Esophagus muscularis mucosa (tissue), 4 donors: Measurements from ENCODE around the gene ALDH3B1. TPM values are rescaled to one million over a fixed set of nuclear protein-coding genes. Genes with fewer than 3 reads are reported as not detected.
"Not testable (repeated sequence)": the region's sequence is repeated elsewhere in the genome, so short reads cannot be mapped to it uniquely, and the experiment has no call there.

Experiments used
- DNase-seq: peaks from one replicate; pipeline ENCODE4 v3.0.0-alpha.2; 2017; ENCODE audit errors: extremely low spot score
- H3K27ac ChIP-seq, 4 donors: fragments of 200-600 bp; sonication (generic); replicated peaks in 1 of 4; 1 replicate in 3 of 4; 2 replicates in 1 of 4; pipeline ENCODE4 v1.5.1; 2016 to 2019; ENCODE audit warnings: mild to moderate bottlenecking in 1 of 4
- H3K27me3 ChIP-seq, 4 donors: fragments of 200-600 bp; sonication (generic); one replicate each; pipeline versions ENCODE4 v1.5.1 to v1.6.0; 2016 to 2019
- H3K36me3 ChIP-seq, 4 donors: fragments of 200-600 bp; sonication (generic); one replicate each; pipeline ENCODE4 v1.5.1; 2016 to 2019
- H3K4me1 ChIP-seq, 4 donors: fragments of 200-600 bp; sonication (generic); one replicate each; pipeline ENCODE4 v1.5.1; 2016 to 2019
- H3K4me3 ChIP-seq, 4 donors: fragments of 200-600 bp; sonication (generic); 1 replicate in 2 of 4; 2 replicates in 2 of 4; pipeline ENCODE4 v1.5.1; 2016 to 2019; ENCODE audit warnings: mild to moderate bottlenecking in 4 of 4, moderate library complexity in 1 of 4
- H3K9me3 ChIP-seq, 4 donors: fragments of 200-600 bp; sonication (generic); 1 replicate in 3 of 4; 2 replicates in 1 of 4; pipeline ENCODE4 v1.5.1; 2016 to 2019
- CTCF ChIP-seq, 3 experiments: fragments of 200-600 bp in 2 of 3; fragments of 450-650 bp in 1 of 3; sonication (generic) in 2 of 3; IDR thresholded peaks; one replicate each; pipeline ENCODE4 v1.5.1; 2017 to 2019; ENCODE audit warnings: antibody characterized with exemption in 3 of 3, mild to moderate bottlenecking in 2 of 3, moderate library complexity in 1 of 3
- EP300 ChIP-seq: sonication (generic); formaldehyde crosslinking; IDR thresholded peaks from one replicate; pipeline ENCODE4 v1.6.1; 2017; ENCODE audit warnings: antibody characterized with exemption
- POLR2A ChIP-seq: fragments of 450-650 bp; IDR thresholded peaks from one replicate; pipeline ENCODE4 v1.6.1; 2017; ENCODE audit warnings: antibody characterized with exemption, moderate library complexity, mild to moderate bottlenecking, low read depth
- POLR2AphosphoS5 ChIP-seq, 2 donors: sonication (generic); formaldehyde crosslinking; IDR thresholded peaks; one replicate each; pipeline ENCODE4 v1.6.1; 2017; ENCODE audit warnings: antibody characterized with exemption in 2 of 2
- WGBS: methylation state at CpG from one replicate; pipeline ENCODE4 v1.1.5; 2018; 5-methylcytosine and 5-hydroxymethylcytosine counted together
- intact Hi-C: fragments of 100-400 bp; cut with DNase I; formaldehyde crosslinking; loops from one replicate; pipeline ENCODE4 v1.15.1; 2023
- total RNA-seq, 4 donors: library from RNA; depleted of rRNA; stranded (reverse); fragments of >200 nt; gene quantifications; one replicate each; pipeline versions ENCODE4 v1.1.0 to v1.2.1, GENCODE V29; 2016

ALDH3B1 gene
- total RNA-seq, 4 donors from 2014 or later: 10.6 to 17.2 (median 12.6) TPM

- Histone ChIP-seq H3K27me3 (peaks cover 0 to 14% (median 0%) of the 10 kb centered on the region in 4 donors), H3K4me1 (no peaks in the 10 kb centered on the region), H3K36me3 (no peaks in the 10 kb centered on the region), H3K4me3 (no peak overlapping the region), H3K9me3 (no peaks in the 10 kb centered on the region), H3K27ac (no peak overlapping the region)
- intact Hi-C loops: no loop called here
- DNase-seq: no peak
- TF ChIP-seq POLR2A (no peak), EP300 (no peak), POLR2AphosphoS5 (IDR thresholded peaks at IDR 0.05) (no peak), CTCF (IDR thresholded peaks at IDR 0.05) (no peak)
- 80% methylated on average over 27 of the region's 29 CpGs for WGBS
Observed at GRCh38 chr11:67983951-67984350, 26.2 kb upstream of the ALDH3B1 start.

GRCh38 chr11:67985302-67985701, 24.8 kb upstream of the ALDH3B1 start:
- H3K9me3 ChIP-seq, intact Hi-C loops, H3K27ac ChIP-seq, H3K4me3 ChIP-seq, H3K4me1 ChIP-seq, DNase-seq, H3K36me3 ChIP-seq: not testable (repeated sequence)
- 90% methylated on average over 6 of the region's 6 CpGs for WGBS
- H3K27me3 ChIP-seq: peaks cover 0 to 20% (median 0%) of the 10 kb centered on the region in 4 donors

GRCh38 chr11:67990546-67991346, 19.4 kb upstream of the ALDH3B1 start:
- 29% methylated on average over 10 of the region's 58 CpGs for WGBS

DNA sequence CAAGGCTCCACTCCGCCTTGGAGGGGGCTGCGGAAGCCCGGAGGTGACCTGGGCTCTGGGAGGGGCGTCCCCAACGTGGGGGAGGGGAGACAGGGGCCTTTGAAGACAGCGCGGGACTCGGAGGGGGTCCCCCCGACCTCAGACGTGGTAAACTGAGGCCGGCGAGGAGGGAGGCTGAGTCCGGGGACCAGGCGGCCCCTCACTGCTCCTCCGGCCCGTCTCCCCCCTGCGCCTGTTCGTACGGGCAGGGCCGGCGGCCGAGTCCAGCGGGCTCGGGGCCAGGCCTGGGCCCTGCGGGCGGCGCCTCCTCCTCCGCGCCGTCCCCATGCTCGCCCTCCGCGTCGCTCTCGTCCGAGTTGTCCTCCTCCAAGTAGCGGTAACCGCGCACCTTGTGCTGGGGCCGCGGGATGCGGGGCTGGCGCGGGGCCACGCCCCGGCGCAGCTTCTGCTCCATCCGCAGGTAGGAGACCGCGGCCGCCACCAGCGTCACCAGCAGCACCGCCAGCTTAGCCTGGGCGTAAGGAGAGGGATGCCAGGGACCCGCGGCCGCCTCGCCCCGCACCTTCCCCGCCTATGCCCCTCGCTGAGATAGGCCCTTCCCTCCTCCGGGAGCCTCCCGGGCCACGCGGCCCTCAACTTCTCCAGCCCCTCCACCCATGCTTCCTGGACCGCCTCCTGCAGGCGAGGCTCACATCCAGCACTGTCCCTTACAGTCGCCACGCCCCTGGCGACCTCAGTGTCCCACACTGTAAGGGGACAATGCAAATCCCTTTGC, 18.6 kb upstream of the ALDH3B1 start:
- H3K9me3 ChIP-seq, intact Hi-C loops, H3K27ac ChIP-seq, DNase-seq: not testable (repeated sequence)
- Histone ChIP-seq H3K4me1 (peaks cover 8 to 13% (median 12%) of the 10 kb centered on the region in 4 donors), H3K27me3 (peaks cover 0 to 35% (median 5%) of the 10 kb centered on the region in 4 donors), H3K4me3 (peak overlapping the region; percentile 32 to 42 (median 38)), H3K36me3 (peaks cover 0 to 14% (median 0%) of the 10 kb centered on the region in 4 donors)
- 25% methylated on average over 24 of the region's 70 CpGs for WGBS

More at GRCh38 chr11:67990546-67991346, 19.4 kb upstream of the ALDH3B1 start:
- Histone ChIP-seq H3K4me3 (peak overlapping the region; percentile 32 to 42 (median 38)), H3K27me3 (peaks cover 0 to 35% (median 5%) of the 10 kb centered on the region in 4 donors), H3K4me1 (peaks cover 8 to 13% (median 12%) of the 10 kb centered on the region in 4 donors)
- H3K36me3 ChIP-seq, H3K27ac ChIP-seq, H3K9me3 ChIP-seq, DNase-seq, intact Hi-C loops: not testable (repeated sequence)

GRCh38 chr11:67993821-67994220, 16.3 kb upstream of the ALDH3B1 start:
- peak; percentile 39 to 56 (median 39) for TF ChIP-seq CTCF (IDR thresholded peaks at IDR 0.05)
- intact Hi-C loops, H3K4me3 ChIP-seq, H3K27ac ChIP-seq, H3K9me3 ChIP-seq, DNase-seq: not testable (repeated sequence)
- H3K4me1 ChIP-seq: peaks cover 8 to 13% (median 12%) of the 10 kb centered on the region in 4 donors
- H3K27me3 ChIP-seq: peaks cover 0 to 35% (median 5%) of the 10 kb centered on the region in 4 donors
- 40% methylated on average over 7 of the region's 12 CpGs for WGBS
- H3K36me3 ChIP-seq: peaks cover 0 to 14% (median 0%) of the 10 kb centered on the region in 4 donors

DNA sequence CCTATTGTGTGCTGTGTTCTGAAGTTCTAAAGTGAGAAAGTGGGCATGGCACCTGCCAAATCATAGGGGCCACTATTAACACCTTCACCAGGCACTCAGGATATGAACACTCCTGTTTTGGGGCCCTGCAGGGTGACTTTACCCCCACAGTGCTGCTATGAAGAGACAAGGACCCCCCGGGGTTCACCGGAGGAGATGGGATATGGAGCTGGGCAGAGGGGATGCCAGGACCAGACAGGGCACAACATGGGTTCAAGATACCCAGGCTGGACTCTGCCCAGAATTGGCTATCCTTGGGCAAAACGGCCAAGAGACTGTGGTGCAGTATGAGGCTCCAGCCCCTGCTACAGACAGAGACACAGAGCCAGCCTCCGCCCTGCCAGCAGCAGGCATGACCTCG, 15.7 kb upstream of the ALDH3B1 start:
- peaks cover 0 to 35% (median 5%) of the 10 kb centered on the region in 4 donors for H3K27me3 ChIP-seq
- intact Hi-C loops, DNase-seq, H3K4me3 ChIP-seq, H3K9me3 ChIP-seq, H3K27ac ChIP-seq: not testable (repeated sequence)
- WGBS: 93% methylated on average over 3 of the region's 5 CpGs
- peaks cover 8 to 13% (median 12%) of the 10 kb centered on the region in 4 donors for H3K4me1 ChIP-seq
- H3K36me3 ChIP-seq: peaks cover 0 to 14% (median 0%) of the 10 kb centered on the region in 4 donors

DNA sequence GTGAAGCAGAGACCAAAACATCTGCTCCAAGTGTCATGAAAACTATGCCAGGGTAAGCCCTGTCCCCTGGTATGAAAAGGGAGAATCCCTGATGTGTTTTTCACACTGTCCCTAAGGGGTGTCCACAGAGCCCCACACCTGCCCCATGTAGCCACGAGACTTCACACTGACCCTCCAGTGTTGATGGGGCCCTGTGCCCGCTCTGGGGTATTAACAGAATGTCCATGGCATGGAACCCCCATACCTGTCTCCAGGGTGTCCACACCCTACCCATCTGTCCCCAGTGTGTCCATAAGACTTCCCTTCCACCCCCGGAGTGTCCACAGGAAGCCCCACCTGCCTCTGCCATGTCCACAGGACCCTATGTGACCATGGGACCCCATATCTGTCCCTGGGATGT, 15.0 kb upstream of the ALDH3B1 start:
- H3K4me1 ChIP-seq: peaks cover 8 to 13% (median 12%) of the 10 kb centered on the region in 4 donors
- H3K4me3 ChIP-seq, DNase-seq, intact Hi-C loops, H3K9me3 ChIP-seq, H3K27ac ChIP-seq: not testable (repeated sequence)
- H3K36me3 ChIP-seq: peaks cover 0 to 14% (median 0%) of the 10 kb centered on the region in 4 donors
- 100% methylated on average over 1 of the region's 3 CpGs for WGBS
- peaks cover 0 to 30% (median 5%) of the 10 kb centered on the region in 4 donors for H3K27me3 ChIP-seq

DNA sequence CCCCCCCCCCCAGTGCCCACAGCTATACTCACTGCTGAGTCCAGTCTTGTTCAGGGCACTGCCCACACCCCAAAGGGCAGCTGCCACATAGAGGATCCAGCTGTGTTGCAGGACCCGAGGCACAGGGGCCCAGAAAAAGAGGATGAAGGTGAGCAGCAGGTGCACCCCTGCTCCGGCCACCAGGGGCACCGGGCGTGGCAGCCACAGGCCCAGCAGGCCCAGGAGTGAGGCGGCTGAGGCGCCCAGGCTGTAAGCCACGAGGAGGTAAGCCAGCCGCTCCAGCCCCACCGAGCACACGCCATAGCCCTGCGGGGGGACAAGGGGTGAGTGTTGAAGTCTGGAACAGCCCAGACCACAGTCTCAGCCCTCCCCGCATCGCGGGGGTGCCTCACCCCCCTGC, 14.5 kb upstream of the ALDH3B1 start:
- not testable (repeated sequence) for H3K9me3 ChIP-seq

More for the DNA sequence above, 14.5 kb upstream of the ALDH3B1 start:
- 88% methylated on average over 14 of the region's 14 CpGs for WGBS
- Histone ChIP-seq H3K4me1 (peaks cover 8 to 13% (median 12%) of the 10 kb centered on the region in 4 donors), H3K27me3 (peaks cover 0 to 28% (median 5%) of the 10 kb centered on the region in 4 donors), H3K36me3 (peaks cover 0 to 14% (median 0%) of the 10 kb centered on the region in 4 donors)
- H3K27ac ChIP-seq, intact Hi-C loops, H3K4me3 ChIP-seq, DNase-seq: not testable (repeated sequence)
